ENCODE measurements around the gene CISTR.

Gene CISTR

GRCh38 chr12:53744130-53744441 lies 7.7 kb downstream of the CISTR start:
- H3K4me2 ChIP-seq (ENCODE audit: insufficient read depth, low read length): no peak overlapping the region
- H3K4me3 ChIP-seq (ENCODE audit: low read depth in 1 of 2, low read length in 2 of 2): no peak overlapping the region
- DNase-seq: no peak
- no peak overlapping the region for H3K27ac ChIP-seq (ENCODE audit: low read length)
- no peaks in the 10 kb centered on the region for H3K36me3 ChIP-seq (ENCODE audit: insufficient read depth, low read length)
- no peaks in the 10 kb centered on the region for H4K20me1 ChIP-seq (ENCODE audit: insufficient read depth, low read length)
- H2AFZ ChIP-seq (ENCODE audit: low read depth, low read length): no peak overlapping the region
- no peak overlapping the region for H3K9ac ChIP-seq (ENCODE audit: low read depth, low read length)
- no peak for ATAC-seq (ENCODE audit: insufficient read depth, low read depth)
- no peaks in the 10 kb centered on the region for H3K9me3 ChIP-seq (ENCODE audit: insufficient read depth, low read length, severe bottlenecking)
- no peaks in the 10 kb centered on the region for H3K79me2 ChIP-seq (ENCODE audit: insufficient read depth, low read length)
- peaks cover 9% of the 10 kb centered on the region; the same call in 1 of the 2 replicates for H3K4me1 ChIP-seq (ENCODE audit: insufficient read depth, low read length)
- TF ChIP-seq CTCF (IDR thresholded peaks at IDR 0.05; ENCODE audit: borderline replicate concordance, extremely low read depth, low read length, poor library complexity, severe bottlenecking): no peak
- H3K27me3 ChIP-seq (ENCODE audit: insufficient read depth, low read length, poor library complexity): peaks cover 46% of the 10 kb centered on the region

- Histone ChIP-seq H3K36me3 (ENCODE audit: insufficient read depth, low read length) (no peaks in the 10 kb centered on the region), H3K79me2 (ENCODE audit: insufficient read depth, low read length) (no peaks in the 10 kb centered on the region), H3K27me3 (ENCODE audit: insufficient read depth, low read length, poor library complexity) (peaks cover 41% of the 10 kb centered on the region), H3K4me2 (ENCODE audit: insufficient read depth, low read length) (no peak overlapping the region), H3K4me3 (ENCODE audit: low read depth in 1 of 2, low read length in 2 of 2) (no peak overlapping the region), H3K9me3 (ENCODE audit: insufficient read depth, low read length, severe bottlenecking) (no peaks in the 10 kb centered on the region), H3K27ac (ENCODE audit: low read length) (no peak overlapping the region), H3K4me1 (ENCODE audit: insufficient read depth, low read length) (peaks cover 9% of the 10 kb centered on the region; the same call in 1 of the 2 replicates), H4K20me1 (ENCODE audit: insufficient read depth, low read length) (no peaks in the 10 kb centered on the region), H2AFZ (ENCODE audit: low read depth, low read length) (no peak overlapping the region), H3K9ac (ENCODE audit: low read depth, low read length) (no peak overlapping the region)
- DNase-seq (peak; percentile 71), ATAC-seq (ENCODE audit: insufficient read depth, low read depth) (peak; percentile 78)
- TF ChIP-seq CTCF (IDR thresholded peaks at IDR 0.05; ENCODE audit: borderline replicate concordance, extremely low read depth, low read length, poor library complexity, severe bottlenecking) (peak; percentile 97), EZH2 (IDR thresholded peaks at IDR 0.05; ENCODE audit: borderline replicate concordance, low read depth, low read length, severe bottlenecking) (no peak)
Measured at GRCh38 chr12:53743266-53744129, 8.3 kb downstream of the CISTR start.

DNA sequence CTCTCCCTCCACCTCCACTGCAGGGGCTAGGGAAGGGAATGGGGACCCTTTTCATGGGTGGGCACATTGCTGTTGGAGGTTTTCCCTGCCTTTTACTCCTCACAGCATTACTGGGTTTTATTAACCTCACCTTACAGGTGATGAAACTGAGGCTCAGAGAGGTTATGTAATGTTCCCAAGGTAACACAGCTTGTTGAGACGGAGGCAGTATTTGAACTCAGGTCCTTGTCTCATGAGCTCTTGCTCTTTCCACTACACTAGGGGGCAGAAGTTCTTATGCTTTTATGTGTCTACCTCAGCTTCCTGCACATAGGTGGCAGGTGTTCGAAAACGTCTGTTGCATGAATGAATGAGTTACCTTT lies 11.7 kb downstream of the CISTR start:
- DNase-seq: no peak

More for the DNA sequence above, 11.7 kb downstream of the CISTR start:
- Histone ChIP-seq H3K27ac (ENCODE audit: low read length) (no peak overlapping the region), H3K79me2 (ENCODE audit: insufficient read depth, low read length) (no peaks in the 10 kb centered on the region), H3K9ac (ENCODE audit: low read depth, low read length) (no peak overlapping the region), H2AFZ (ENCODE audit: low read depth, low read length) (no peak overlapping the region), H3K27me3 (ENCODE audit: insufficient read depth, low read length, poor library complexity) (peaks cover 38% of the 10 kb centered on the region), H3K4me1 (ENCODE audit: insufficient read depth, low read length) (no peaks in the 10 kb centered on the region), H3K4me3 (ENCODE audit: low read depth in 1 of 2, low read length in 2 of 2) (no peak overlapping the region), H4K20me1 (ENCODE audit: insufficient read depth, low read length) (0 out of 2 replicates have a peak, but pooled peaks cover 5% of the 10 kb centered on the region), H3K4me2 (ENCODE audit: insufficient read depth, low read length) (no peak overlapping the region), H3K36me3 (ENCODE audit: insufficient read depth, low read length) (no peaks in the 10 kb centered on the region), H3K9me3 (ENCODE audit: insufficient read depth, low read length, severe bottlenecking) (no peaks in the 10 kb centered on the region)
- ATAC-seq (ENCODE audit: insufficient read depth, low read depth): no peak
- TF ChIP-seq CTCF (IDR thresholded peaks at IDR 0.05; ENCODE audit: borderline replicate concordance, extremely low read depth, low read length, poor library complexity, severe bottlenecking): no peak
- TF ChIP-seq EZH2 (IDR thresholded peaks at IDR 0.05; ENCODE audit: borderline replicate concordance, low read depth, low read length, severe bottlenecking): no peak

Data from DND-41 (cell line).